RWPE2 (cell line): Measurements from ENCODE around the gene FLT1.

Experiments
- ATAC-seq: fragments of 200-7000 bp; cut with Tn5 transposase; 3 replicates; pipeline ENCODE4 v1.9.1; 2021; ENCODE audit warnings: low read depth
- DNase-seq: peaks from one replicate; pipeline ENCODE4 v3.0.0-alpha.2; 2020; ENCODE audit warnings: low spot score
- H3K27ac ChIP-seq: fragments of 450-650 bp; 2 replicates; pipeline ENCODE4 v1.5.1; 2017; ENCODE audit warnings: mild to moderate bottlenecking; ENCODE audit not compliant: poor library complexity, severe bottlenecking
- H3K27me3 ChIP-seq: fragments of 250-450 bp; sonication (Bioruptor Pico); 2 replicates; pipeline ENCODE4 v1.5.1; 2021; ENCODE audit warnings: mild to moderate bottlenecking, moderate library complexity; ENCODE audit not compliant: insufficient read depth, poor library complexity, severe bottlenecking
- H3K36me3 ChIP-seq: fragments of 250-450 bp; sonication (Bioruptor Pico); 2 replicates; pipeline ENCODE4 v1.5.1; 2020; ENCODE audit warnings: low read depth, mild to moderate bottlenecking, moderate library complexity
- H3K4me1 ChIP-seq: fragments of 250-450 bp; sonication (Bioruptor Pico); 2 replicates; pipeline ENCODE4 v1.5.1; 2021; ENCODE audit warnings: mild to moderate bottlenecking, moderate library complexity; ENCODE audit not compliant: insufficient read depth, poor library complexity, severe bottlenecking
- H3K4me3 ChIP-seq: fragments of 250-450 bp; sonication (Bioruptor Pico); 2 replicates; pipeline ENCODE4 v1.5.1; 2021; ENCODE audit warnings: mild to moderate bottlenecking, moderate library complexity; ENCODE audit not compliant: severe bottlenecking
- H3K9me3 ChIP-seq: fragments of 250-450 bp; sonication (Bioruptor Pico); 2 replicates; pipeline ENCODE4 v1.5.1; 2021; ENCODE audit warnings: mild to moderate bottlenecking, moderate library complexity; ENCODE audit not compliant: severe bottlenecking
- TF ChIP-seq, protein P1 (sequence below): fragments of 450-650 bp; IDR thresholded peaks from one replicate; pipeline ENCODE4 v1.5.1; 2017; ENCODE audit warnings: mild to moderate bottlenecking, moderate library complexity; ENCODE audit not compliant: poor library complexity, severe bottlenecking

Gene FLT1

DNA sequence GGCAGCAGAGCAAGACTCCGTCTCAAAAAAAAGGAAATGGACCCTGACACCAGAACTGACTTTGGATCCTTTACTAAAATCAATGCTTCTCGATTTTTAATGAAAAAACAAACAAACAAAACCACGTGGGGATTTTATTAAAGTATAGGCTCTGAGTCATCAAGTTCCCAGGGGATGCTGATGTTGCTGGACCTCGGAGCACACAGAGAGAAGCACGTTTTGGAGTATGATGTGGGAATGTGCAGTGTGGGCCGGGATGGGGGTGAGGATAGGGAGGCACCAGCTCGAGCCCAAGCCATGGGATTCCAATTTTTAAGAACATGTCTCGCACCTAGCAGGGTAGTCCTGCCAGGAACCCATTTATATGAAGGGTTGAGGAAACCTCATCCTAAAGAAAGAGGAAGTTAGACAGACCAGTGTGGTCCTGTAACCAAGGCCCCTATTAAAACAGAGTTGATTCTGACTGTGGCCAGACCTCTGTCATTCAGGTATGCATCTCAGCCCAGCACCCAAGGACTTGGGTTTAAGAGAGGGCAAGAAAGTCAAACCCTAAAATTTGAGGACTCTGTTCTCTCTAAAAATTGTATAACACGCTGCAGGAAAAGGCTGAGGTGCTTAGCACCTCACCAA is 6.4 kb downstream of the FLT1 start:
- no peak overlapping the region for H3K4me3 ChIP-seq
- H3K4me1 ChIP-seq, result no peaks in the 10 kb centered on the region
- H3K27me3 ChIP-seq, result peaks cover 52% of the 10 kb centered on the region
- DNase-seq, result no peak
- H3K9me3 ChIP-seq, result no peaks in the 10 kb centered on the region
- TF ChIP-seq, protein P1, sequence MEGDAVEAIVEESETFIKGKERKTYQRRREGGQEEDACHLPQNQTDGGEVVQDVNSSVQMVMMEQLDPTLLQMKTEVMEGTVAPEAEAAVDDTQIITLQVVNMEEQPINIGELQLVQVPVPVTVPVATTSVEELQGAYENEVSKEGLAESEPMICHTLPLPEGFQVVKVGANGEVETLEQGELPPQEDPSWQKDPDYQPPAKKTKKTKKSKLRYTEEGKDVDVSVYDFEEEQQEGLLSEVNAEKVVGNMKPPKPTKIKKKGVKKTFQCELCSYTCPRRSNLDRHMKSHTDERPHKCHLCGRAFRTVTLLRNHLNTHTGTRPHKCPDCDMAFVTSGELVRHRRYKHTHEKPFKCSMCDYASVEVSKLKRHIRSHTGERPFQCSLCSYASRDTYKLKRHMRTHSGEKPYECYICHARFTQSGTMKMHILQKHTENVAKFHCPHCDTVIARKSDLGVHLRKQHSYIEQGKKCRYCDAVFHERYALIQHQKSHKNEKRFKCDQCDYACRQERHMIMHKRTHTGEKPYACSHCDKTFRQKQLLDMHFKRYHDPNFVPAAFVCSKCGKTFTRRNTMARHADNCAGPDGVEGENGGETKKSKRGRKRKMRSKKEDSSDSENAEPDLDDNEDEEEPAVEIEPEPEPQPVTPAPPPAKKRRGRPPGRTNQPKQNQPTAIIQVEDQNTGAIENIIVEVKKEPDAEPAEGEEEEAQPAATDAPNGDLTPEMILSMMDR, result no peak
- H3K27ac ChIP-seq, result no peak overlapping the region
- no peak for ATAC-seq
- H3K36me3 ChIP-seq, result no peaks in the 10 kb centered on the region; the same call in 1 of the 2 replicates

DNA sequence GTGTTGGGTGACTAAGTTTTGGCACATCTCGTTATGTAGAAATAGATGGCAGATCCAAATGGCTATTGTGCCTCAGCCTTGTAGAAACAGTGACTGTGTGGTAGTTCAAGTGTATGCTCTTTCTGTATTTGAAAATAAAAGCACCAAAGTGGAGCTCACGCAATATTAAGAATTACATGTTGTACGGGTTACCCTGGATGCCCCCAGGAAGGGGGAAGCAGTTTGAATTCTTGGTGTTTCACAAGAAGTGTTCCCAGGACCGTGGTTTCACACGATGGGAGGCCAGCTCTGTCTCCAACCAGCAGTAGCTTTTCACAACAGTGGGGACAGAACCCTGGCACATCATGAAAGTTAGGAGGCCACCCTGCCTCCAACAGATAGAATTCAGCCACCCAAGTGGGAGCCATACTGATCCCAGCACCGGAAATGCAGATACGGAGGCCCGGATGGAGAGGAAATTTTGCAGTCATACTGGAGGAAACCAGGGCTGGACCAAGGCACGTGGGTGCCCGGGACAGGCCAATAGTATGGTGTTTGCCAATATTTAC is 8.9 kb downstream of the FLT1 start:
- Histone ChIP-seq H3K4me1 (no peaks in the 10 kb centered on the region), H3K27me3 (peaks cover 33% of the 10 kb centered on the region), H3K27ac (no peak overlapping the region), H3K36me3 (no peaks in the 10 kb centered on the region), H3K4me3 (no peak overlapping the region), H3K9me3 (no peaks in the 10 kb centered on the region)
- DNase-seq (no peak), ATAC-seq (no peak)
- TF ChIP-seq, protein P1, result no peak

DNA sequence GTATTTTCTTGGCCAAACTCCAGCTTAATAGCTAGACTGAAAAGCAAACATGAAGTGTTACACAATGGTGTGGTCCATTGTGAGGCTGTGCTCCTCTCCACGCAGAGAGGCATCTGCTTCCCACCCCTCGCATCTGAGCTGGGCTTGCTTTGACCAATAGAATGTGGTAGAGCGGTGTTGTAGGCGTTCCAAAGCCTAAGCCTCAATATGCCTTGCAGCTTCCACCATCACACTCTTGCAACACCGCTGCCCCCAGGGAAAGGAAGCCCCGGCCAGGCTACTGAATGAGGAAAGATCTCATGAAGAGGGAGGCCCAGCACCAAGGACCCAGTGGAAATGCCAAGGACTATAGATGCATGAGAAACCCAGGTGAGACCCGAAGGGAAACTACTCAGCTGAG is 9.4 kb downstream of the FLT1 start:
- no peak for ATAC-seq
- no peaks in the 10 kb centered on the region for H3K9me3 ChIP-seq
- TF ChIP-seq, protein P1, result no peak
- H3K36me3 ChIP-seq, result no peaks in the 10 kb centered on the region
- peaks cover 28% of the 10 kb centered on the region for H3K27me3 ChIP-seq
- H3K4me3 ChIP-seq, result no peak overlapping the region
- H3K27ac ChIP-seq, result no peak overlapping the region
- no peaks in the 10 kb centered on the region for H3K4me1 ChIP-seq
- DNase-seq, result no peak

DNA sequence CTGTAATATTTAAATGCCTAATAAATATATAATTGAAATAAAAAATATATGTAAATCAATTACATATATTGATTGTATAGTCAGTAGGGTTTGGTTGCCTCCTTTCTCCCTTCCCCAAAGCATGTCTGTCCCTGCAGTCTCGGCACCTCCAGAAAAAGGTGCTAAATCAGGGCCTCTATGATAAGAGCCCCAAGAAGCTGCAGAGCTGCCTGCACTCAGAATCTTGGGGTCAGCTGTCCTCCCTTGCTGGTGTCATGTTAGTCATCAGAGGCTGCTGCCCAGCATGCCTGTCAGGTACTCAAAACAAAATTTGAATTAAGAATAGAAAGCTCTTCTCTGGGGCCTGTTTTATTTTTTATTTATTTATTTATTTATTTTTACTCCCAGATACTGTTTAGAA is 9.8 kb downstream of the FLT1 start:
- H3K36me3 ChIP-seq, result no peaks in the 10 kb centered on the region
- no peak for DNase-seq
- no peak for ATAC-seq
- no peaks in the 10 kb centered on the region for H3K9me3 ChIP-seq
- H3K27me3 ChIP-seq, result peaks cover 23% of the 10 kb centered on the region
- H3K4me3 ChIP-seq, result no peak overlapping the region
- no peak overlapping the region for H3K27ac ChIP-seq
- TF ChIP-seq, protein P1, result no peak
- no peaks in the 10 kb centered on the region for H3K4me1 ChIP-seq

DNA sequence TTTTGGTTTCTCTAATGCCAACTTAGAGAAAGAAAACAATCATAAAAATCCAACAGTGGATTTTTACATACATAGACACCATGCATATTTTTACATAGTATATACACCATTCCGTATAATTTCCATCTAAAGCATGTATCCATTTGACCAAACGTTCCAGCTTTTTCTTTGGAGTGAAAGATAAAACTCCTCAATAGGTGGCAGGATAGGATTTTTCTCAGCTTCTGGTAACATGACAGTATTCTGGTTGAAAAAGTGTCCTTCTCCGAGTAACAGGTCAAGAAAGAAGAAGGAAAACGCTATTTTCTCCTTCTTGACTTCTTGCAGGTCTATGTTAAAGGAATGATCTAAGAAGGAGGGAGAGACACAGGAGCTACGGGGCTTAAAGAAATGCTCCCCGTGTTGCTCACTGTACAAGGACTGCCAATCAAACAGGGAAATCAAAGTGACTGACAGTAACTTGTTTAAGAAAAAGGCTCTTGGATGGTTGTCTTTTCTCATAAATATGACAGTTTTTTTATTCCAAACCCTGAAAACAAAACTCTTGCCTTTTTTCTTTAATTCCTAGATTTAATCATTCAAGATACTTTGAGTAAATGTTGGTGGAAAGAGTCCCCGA is 11.5 kb downstream of the FLT1 start:
- no peak for ATAC-seq
- no peak overlapping the region for H3K4me3 ChIP-seq
- no peak overlapping the region for H3K27ac ChIP-seq
- H3K27me3 ChIP-seq, result peaks cover 17% of the 10 kb centered on the region
- no peaks in the 10 kb centered on the region for H3K36me3 ChIP-seq
- TF ChIP-seq, protein P1, result no peak
- no peak for DNase-seq
- H3K9me3 ChIP-seq, result no peaks in the 10 kb centered on the region
- no peaks in the 10 kb centered on the region for H3K4me1 ChIP-seq
